GOT3 (cell line): ENCODE results near the gene CCAR1.
"Not testable (repeated sequence)": the region's sequence is repeated elsewhere in the genome, so short reads cannot be mapped to it uniquely, and the experiment has no call there.

ENCODE experiments used
- DNase-seq: peaks from one replicate; lab custom pipeline; 2025; ENCODE audit warnings: mixed read lengths; lab: John Stamatoyannopoulos, UW

The CCAR1 gene

GRCh38 chr10:68720793-68721672 lies at the start of gene CCAR1:
Gene CCAR1 (plus strand): TSS chr10:68721239. CDS start chr10:68722505, 1,266 bp downstream.
- DNase-seq = peak; percentile 83

- no peak for DNase-seq
These were observed 36.6 kb upstream of the CCAR1 start for GRCh38 chr10:68684413-68684812.

GRCh38 chr10:68696018-68696417 lies 25.0 kb upstream of the CCAR1 start:
- no peak for DNase-seq

GRCh38 chr10:68697106-68697505 lies 23.9 kb upstream of the CCAR1 start:
- DNase-seq = no peak

GRCh38 chr10:68700197-68700596 lies 20.8 kb upstream of the CCAR1 start:
- DNase-seq = no peak

GRCh38 chr10:68705548-68705947 lies 15.5 kb upstream of the CCAR1 start:
- DNase-seq = no peak

GRCh38 chr10:68708987-68709386 lies 12.1 kb upstream of the CCAR1 start:
- not testable (repeated sequence) for DNase-seq

- not testable (repeated sequence) for DNase-seq
These were observed 8.0 kb upstream of the CCAR1 start for GRCh38 chr10:68713065-68713464.

- DNase-seq = no peak
These were observed 3.6 kb upstream of the CCAR1 start for GRCh38 chr10:68717435-68717834.

GRCh38 chr10:68721673-68722335 lies 765 bp downstream of the CCAR1 start:
- no peak for DNase-seq

GRCh38 chr10:68725016-68725415 lies 4.0 kb downstream of the CCAR1 start:
- no peak for DNase-seq

- DNase-seq = no peak
These were observed 6.1 kb downstream of the CCAR1 start for GRCh38 chr10:68727146-68727545.

GRCh38 chr10:68732651-68733050 lies 11.6 kb downstream of the CCAR1 start:
- no peak for DNase-seq

- no peak for DNase-seq
These were observed 13.3 kb downstream of the CCAR1 start for GRCh38 chr10:68734349-68734748.

GRCh38 chr10:68735119-68735518 lies 14.1 kb downstream of the CCAR1 start:
- DNase-seq = no peak

GRCh38 chr10:68735739-68736138 lies 14.7 kb downstream of the CCAR1 start:
- not testable (repeated sequence) for DNase-seq

GRCh38 chr10:68740676-68741075 lies 19.6 kb downstream of the CCAR1 start:
- not testable (repeated sequence) for DNase-seq

- no peak for DNase-seq
These were observed 21.4 kb downstream of the CCAR1 start for GRCh38 chr10:68742397-68742796.

GRCh38 chr10:68752711-68753350 lies 31.8 kb downstream of the CCAR1 start:
- no peak for DNase-seq

- DNase-seq = no peak
These were observed 35.2 kb downstream of the CCAR1 start for GRCh38 chr10:68756246-68756645.

- DNase-seq = no peak
These were observed 35.7 kb downstream of the CCAR1 start for GRCh38 chr10:68756766-68757165.

- no peak for DNase-seq
These were observed 38.3 kb downstream of the CCAR1 start for GRCh38 chr10:68759223-68759863.
